ENCODE results near the gene EXOC6.

DNA sequence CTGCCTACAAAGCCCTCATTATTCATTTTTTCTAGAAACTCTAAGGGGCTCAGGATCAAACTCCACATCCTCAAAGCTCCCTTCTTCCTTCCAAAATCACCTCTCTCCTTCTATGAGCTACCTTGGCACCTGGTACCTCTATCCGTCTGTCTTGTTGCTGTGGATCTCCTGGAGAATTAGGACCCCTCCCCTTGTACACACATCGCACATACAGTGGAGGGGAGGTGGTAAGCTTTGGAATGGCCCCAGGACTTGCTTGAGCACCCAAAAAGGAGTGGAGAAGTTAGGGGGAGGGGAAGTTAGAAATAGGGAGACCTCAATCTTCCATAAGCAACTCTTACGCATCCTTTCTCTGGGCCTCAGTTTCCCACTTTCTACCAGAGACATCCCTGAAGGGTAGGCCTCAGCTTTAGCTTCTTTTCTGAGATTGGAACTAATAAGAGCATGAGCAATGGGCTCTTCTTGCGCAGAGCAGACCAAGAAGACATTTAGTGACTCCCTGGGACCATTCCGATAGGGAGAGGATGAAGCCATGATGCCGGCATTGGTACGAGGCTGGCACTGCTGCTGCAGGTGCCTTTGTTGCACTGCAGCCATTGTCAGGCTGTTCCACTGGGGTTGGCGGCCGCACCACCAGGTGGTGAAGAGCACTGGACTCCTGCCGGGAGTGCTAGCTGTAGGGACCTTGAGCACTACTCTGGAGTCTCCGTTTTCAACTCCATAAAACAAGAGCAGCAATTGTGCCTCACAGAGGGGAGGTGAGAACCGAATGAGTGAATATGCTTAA lies 216.7 kb downstream of the EXOC6 start:
- TF ChIP-seq CHD4 (IDR thresholded peaks at IDR 0.05) (no peak), SMC3 (IDR thresholded peaks at IDR 0.05; ENCODE audit: borderline replicate concordance, low read length) (no peak), ESRRA (IDR thresholded peaks at IDR 0.05; ENCODE audit: low read length) (no peak), E2F4 (IDR thresholded peaks at IDR 0.05; ENCODE audit: low read depth, low read length) (no peak), POLR2AphosphoS5 (IDR thresholded peaks at IDR 0.05; ENCODE audit: low read length) (no peak), TAF1 (IDR thresholded peaks at IDR 0.05; ENCODE audit: borderline replicate concordance, low read depth, low read length) (no peak), EZH2 (IDR thresholded peaks at IDR 0.05; ENCODE audit: borderline replicate concordance, control insufficient read depth, low read depth, low read length) (no peak), POU2F2 (IDR thresholded peaks at IDR 0.05; ENCODE audit: borderline replicate concordance, low read depth, low read length) (no peak), ZNF207 (IDR thresholded peaks at IDR 0.05; ENCODE audit: borderline replicate concordance) (no peak)
- TF ChIP-seq, protein P1, sequence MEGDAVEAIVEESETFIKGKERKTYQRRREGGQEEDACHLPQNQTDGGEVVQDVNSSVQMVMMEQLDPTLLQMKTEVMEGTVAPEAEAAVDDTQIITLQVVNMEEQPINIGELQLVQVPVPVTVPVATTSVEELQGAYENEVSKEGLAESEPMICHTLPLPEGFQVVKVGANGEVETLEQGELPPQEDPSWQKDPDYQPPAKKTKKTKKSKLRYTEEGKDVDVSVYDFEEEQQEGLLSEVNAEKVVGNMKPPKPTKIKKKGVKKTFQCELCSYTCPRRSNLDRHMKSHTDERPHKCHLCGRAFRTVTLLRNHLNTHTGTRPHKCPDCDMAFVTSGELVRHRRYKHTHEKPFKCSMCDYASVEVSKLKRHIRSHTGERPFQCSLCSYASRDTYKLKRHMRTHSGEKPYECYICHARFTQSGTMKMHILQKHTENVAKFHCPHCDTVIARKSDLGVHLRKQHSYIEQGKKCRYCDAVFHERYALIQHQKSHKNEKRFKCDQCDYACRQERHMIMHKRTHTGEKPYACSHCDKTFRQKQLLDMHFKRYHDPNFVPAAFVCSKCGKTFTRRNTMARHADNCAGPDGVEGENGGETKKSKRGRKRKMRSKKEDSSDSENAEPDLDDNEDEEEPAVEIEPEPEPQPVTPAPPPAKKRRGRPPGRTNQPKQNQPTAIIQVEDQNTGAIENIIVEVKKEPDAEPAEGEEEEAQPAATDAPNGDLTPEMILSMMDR (IDR thresholded peaks at IDR 0.05 in 2 of 3, conservative IDR thresholded peaks at IDR 0.05 in 1 of 3; ENCODE audit: control insufficient read depth in 2 of 3, extremely low read depth in 1 of 3, insufficient read depth in 1 of 3, low read depth in 3 of 3, low read length in 3 of 3), result no peak
